GM19193 (cell line): ENCODE data around the gene CTSD.

ENCODE experiments used
- POLR2A ChIP-seq: IDR thresholded peaks from 4 replicates; pipeline ENCODE4 v1.6.1; 2011; ENCODE audit not compliant: insufficient read depth, insufficient read length; ENCODE audit errors: extremely low read depth

CTSD gene

GRCh38 chr11:1763796-1764661 lies at the start of gene CTSD:
TSS of gene CTSD (minus strand) at chr11:1763927. CDS start at chr11:1763859, 68 bp downstream.
- peak; percentile 71 for TF ChIP-seq POLR2A

DNA sequence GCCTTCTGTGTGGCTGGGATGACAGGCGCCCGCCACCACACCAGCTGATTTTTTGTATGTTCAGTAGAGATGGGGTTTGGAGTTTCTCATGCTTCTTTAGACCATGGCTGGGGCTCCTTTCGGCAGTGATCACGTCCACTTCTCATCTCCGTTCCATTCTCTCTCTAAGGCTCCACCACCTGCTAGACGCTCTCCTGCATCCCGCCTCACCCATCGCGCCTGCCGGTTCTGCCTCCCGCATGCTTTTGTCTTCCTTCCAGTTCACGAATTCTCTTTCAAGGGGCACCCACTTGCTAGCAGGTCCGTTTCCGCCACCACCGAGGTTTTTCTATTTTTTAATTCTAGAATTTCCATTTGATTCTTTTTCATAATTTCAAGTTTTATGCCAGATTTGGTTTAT lies 49.1 kb upstream of the CTSD start:
- no peak for TF ChIP-seq POLR2A

GRCh38 chr11:1812274-1812673 lies 48.5 kb upstream of the CTSD start:
- no peak for TF ChIP-seq POLR2A

- TF ChIP-seq POLR2A = no peak
Measured at GRCh38 chr11:1810761-1811160, 47.0 kb upstream of the CTSD start.

GRCh38 chr11:1807264-1807995 lies 43.7 kb upstream of the CTSD start:
- TF ChIP-seq POLR2A = no peak

DNA sequence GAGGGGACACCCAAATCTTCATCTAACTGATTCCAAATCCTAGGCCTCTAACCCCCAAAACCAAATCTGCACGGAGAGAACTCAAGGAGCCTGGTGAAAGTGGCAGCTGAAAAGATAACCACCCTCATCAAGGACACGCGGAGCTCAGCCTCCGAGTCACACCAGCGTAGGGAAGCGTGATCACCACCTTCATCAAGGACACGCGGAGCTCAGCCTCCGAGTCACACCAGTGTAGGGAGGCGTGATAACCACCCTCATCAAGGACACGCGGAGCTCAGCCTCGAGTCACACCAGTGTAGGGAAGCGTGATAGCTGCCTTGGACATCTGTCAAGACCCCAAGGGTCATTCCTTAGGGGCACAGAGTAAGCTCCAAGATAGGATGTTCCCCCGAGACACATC lies 41.8 kb upstream of the CTSD start:
- no peak for TF ChIP-seq POLR2A

DNA sequence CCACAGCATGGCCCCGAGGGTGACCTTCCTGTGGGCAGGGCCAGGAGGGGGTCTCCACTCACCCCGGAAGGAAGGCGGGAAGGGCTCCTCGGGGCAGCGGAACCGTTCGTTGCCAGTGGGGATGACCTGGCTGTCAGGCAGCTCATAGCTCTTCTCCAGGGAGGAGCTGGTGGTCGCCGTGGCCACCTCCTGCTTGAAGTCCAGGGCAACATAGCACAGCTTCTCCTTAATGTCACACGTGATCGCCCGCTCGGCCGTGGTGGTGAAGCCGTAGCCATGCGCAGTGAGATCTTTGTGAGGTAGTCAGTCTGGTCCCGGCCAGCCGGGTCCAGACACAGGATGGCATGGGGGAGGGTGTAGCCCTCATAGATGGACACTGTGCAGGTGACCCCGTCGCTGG lies 39.5 kb upstream of the CTSD start:
- TF ChIP-seq POLR2A = no peak

- no peak for TF ChIP-seq POLR2A
Measured at GRCh38 chr11:1797391-1798125, 33.8 kb upstream of the CTSD start.

DNA sequence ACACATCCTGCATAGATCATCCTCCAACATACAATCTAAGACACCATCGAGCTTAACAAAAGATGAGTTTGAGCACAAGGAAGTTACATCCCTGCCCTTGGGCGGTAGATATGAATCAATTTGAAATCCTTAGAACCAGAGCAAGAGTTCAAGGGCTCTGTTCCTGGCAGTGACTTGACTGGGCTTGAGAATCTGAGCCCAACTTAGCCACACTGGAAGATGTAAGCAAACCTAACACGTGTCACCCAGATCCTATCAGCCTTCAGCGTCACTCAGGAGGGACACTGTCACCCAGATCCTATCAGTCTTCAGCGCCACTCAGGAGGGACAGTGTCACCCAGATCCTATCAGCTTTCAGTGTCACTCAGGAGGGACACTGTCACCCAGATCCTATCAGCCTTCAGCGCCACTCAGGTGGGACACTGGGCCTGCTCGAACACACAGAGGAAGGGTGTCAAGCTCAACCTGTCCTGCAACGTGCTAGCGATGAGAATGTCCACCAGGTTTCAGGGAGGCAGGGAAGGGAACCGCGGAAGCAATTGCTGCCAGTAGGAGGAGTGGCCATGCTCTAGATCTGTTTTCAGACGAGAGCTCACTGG lies 32.8 kb upstream of the CTSD start:
- no peak for TF ChIP-seq POLR2A

GRCh38 chr11:1793081-1793480 lies 29.4 kb upstream of the CTSD start:
- TF ChIP-seq POLR2A = no peak

GRCh38 chr11:1792461-1792860 lies 28.7 kb upstream of the CTSD start:
- TF ChIP-seq POLR2A = no peak

DNA sequence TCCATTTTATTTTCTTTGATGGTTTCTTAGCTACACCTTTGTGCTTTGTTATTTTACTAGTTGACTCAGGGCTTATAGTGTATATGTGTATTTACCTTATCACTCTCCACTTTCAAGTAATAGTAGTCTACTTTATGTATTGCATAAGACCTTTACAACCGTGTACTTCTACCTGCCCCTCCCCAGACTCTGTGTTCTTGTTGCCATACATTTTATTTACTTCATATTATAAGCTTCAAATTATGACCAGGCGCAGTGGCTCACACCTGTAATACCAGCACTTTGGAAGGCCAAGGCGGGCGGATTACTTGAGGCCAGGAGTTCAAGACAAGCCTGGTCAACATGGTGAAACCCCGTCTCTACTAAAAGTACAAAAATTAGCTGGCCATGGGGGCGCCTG lies 28.2 kb upstream of the CTSD start:
- no peak for TF ChIP-seq POLR2A

- no peak for TF ChIP-seq POLR2A
Measured at GRCh38 chr11:1786466-1786865, 22.7 kb upstream of the CTSD start.

GRCh38 chr11:1785749-1786413 lies 22.2 kb upstream of the CTSD start:
- no peak for TF ChIP-seq POLR2A
